Stimulated activated CD8-positive, alpha-beta memory T cell treated with anti-CD3 and anti-CD28 coated beads, Interleukin-15, amount 100 ng/mL, for 1 hour (primary cell): ENCODE data around the gene KLF4.

Source experiments
- DNase-seq: peaks from one replicate; pipeline ENCODE4 v3.0.0-alpha.2; 2020; ENCODE audit warnings: low read depth

KLF4 gene

GRCh38 chr9:107447834-107448233 is 41.7 kb downstream of the KLF4 start:
- no peak for DNase-seq

DNA sequence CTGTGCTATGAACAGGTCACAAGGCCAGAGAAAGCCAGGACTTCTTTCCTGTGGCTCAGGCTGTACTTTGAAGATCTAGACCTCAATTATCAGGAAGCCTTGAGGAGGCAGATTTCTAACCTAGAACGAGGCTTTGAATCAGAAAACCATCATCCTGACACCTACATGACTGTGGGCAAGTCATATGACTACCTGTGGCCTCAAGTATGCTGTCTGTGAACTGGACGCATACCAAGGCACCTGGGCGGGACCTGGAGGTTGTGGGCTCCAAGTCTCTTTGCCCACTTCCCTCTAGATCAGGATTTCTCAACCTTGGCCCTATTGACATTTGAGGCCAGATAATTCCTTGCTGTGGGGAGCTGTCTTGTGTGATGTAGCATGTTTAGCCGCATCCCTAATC is 42.5 kb downstream of the KLF4 start:
- DNase-seq: no peak

DNA sequence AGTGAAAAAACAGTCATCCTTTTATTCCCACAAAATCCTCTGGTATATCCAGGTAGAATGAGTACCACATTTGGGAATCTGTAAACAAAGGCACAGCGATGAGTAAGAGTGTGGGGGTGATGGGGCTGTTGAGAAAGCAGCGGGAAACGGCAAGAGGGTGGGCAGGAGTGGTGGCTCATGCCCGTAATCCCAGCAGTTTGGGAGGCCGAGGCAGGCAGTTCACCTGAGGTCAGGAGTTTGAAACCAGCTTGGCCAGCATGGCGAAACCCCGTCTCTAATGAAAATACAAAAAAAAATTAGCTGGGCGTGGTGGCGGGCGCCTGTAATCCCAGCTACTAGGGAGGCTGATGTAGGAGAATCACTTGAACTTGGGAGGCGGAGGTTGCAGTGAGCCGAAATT is 43.1 kb downstream of the KLF4 start:
- DNase-seq: no peak

GRCh38 chr9:107443786-107444185 is 45.8 kb downstream of the KLF4 start:
- DNase-seq: no peak

DNA sequence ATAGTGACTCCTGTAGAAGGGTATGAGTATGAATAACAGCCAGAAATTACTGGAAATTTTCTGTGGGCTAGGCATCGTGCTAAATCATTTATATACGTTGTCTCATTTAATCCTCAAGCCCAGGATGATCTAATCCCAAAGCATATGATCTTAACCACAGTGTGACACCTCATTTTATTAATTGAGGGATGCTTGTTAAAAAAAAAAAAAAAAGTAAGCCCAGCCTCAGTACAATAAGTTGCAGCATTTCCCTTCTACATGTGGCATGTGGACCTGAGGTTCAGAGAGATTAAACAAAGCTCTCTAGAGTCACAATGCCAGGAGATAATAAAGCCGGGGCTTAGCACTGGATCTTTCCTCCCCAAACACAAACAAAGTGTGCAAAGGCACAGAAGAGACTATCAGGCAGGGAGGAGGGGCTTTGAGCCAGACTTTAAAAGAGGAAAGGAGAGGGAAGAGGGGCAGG is 49.5 kb downstream of the KLF4 start:
- no peak for DNase-seq

DNA sequence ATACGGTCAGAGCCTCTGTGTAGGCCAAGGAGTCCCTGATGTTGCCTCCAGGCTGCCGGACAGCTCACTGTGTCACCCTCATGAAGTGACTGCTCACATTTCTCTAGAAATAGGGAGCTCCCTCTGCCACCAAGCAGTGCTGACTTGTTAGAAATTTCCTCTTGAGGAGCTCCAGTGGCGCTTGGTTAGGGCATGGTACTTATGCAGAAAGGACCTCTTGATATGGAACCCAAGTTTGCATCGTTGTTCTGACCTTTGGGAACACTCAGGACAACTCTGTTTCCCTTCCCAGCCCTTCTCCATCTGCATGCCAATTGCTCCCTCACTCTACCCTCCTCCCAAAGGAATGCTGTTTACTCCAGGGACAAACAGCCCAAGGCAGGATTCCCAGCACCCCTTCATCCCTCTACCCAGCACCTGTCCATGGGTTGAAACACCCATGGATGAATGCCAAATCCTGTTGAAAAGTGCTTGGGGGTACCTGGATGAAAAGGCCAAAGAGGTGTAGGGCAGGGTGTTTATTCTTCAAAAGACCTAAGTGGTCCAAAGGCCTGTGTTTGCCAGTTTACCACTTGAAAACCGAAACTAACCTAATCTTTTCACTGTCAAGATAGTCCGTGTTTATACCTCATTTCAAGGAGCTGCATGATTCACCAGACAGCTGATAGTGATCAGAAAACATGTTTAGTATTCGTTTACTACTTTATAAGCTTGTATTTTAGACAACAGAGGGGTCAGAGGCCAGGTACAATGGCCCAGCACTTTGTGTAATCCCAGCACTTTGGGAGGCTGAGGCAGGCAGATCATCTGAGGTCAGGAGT is 51.1 kb downstream of the KLF4 start:
- DNase-seq: no peak

DNA sequence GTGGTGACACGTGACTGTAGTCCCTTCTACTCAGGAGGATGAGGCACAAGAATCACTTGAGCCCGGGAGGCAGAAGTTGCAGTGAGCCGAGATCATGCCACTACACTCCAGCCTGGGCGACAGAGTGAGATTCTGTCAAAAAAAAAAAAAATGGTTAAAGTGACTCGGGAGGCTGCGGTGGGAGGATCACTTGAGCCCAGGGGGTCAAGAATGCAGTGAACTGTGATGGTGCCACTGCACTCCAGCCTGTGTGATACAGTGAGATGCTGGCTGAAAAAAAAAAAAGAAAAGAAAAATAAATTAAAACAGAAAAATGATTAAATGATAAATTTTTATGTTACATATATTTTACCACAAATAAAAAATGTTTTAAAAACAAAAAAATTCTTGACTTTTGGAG is 51.9 kb downstream of the KLF4 start:
- DNase-seq: no peak

DNA sequence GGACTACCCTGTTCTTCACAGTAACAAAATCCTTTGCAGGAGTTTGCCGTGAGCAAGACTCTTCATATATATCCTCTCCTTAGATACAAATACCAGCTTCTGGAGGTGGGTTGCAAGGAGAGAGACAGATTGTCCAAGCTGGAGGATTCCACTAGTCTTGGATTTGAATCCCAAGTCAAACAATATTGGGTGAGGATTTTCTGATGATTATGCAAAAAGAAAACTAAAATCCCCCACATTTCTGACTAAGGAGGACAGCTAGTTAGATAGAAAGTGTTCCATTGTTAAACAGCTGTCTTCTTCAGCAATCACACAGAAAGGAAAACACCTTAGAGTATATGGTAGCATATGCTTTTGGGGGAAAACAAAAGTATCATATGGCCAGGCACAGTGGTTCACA is 54.2 kb downstream of the KLF4 start:
- no peak for DNase-seq
